Loucy (cell line): Measurements from ENCODE around the gene MAP3K7CL.

Source experiments
- CTCF ChIP-seq: fragments of 200-600 bp; sonication (generic); conservative IDR thresholded peaks from 2 replicates; pipeline ENCODE4 v1.5.1; 2014; ENCODE audit warnings: mild to moderate bottlenecking, antibody characterized with exemption, low read length
- EZH2phosphoT487 ChIP-seq: fragments of 200-600 bp; IDR thresholded peaks from 2 replicates; pipeline ENCODE4 v1.6.1; 2018; ENCODE audit warnings: antibody characterized with exemption, mild to moderate bottlenecking, moderate library complexity, borderline replicate concordance

DNA sequence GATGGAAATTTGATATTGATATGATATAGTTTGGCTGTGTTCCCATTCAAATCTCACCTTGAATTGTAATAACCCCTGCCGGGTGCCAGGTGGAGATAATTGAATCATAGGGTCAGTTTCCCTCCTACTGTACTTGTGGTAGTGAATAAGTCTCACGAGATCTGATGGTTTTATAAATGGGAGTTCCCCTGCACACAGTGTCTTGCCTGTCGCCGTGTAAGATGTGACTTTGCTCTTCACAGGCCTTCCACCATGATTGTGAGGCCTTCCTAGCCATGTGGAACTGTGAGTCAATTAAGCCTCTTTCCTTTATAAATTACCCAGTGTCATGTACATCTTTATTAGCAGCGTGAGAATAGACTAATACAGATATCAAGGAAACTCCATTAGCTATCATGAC, 74.6 kb downstream of the MAP3K7CL start:
- TF ChIP-seq CTCF (no peak), EZH2phosphoT487 (no peak)
